HEK293 (cell line): ENCODE results near the gene PACSIN2.

ENCODE experiments used
- CTCF ChIP-seq: fragments of 450-650 bp; formaldehyde crosslinking; IDR thresholded peaks from 2 replicates; pipeline ENCODE4 v1.5.1; 2016; ENCODE audit warnings: missing biosample characterization, missing genetic modification characterization
- HOXA7 ChIP-seq: sonication (generic); formaldehyde crosslinking; IDR thresholded peaks from 2 replicates; pipeline ENCODE4 v1.8.1; 2022; ENCODE audit warnings: missing genetic modification reagents, borderline replicate concordance
- YY1 ChIP-seq: fragments of 450-650 bp; formaldehyde crosslinking; IDR thresholded peaks from 2 replicates; pipeline ENCODE4 v1.5.1; 2018; ENCODE audit warnings: missing biosample characterization, missing genetic modification characterization
- ZNF335 ChIP-seq: fragments of 450-650 bp; formaldehyde crosslinking; conservative IDR thresholded peaks from 2 replicates; pipeline ENCODE4 v1.5.1; 2016; ENCODE audit warnings: missing biosample characterization, missing genetic modification characterization
- ZNF362 ChIP-seq: fragments of 450-650 bp; formaldehyde crosslinking; IDR thresholded peaks from 2 replicates; pipeline ENCODE4 v1.5.1; 2016; ENCODE audit warnings: missing biosample characterization, missing genetic modification characterization
- ZNF37A ChIP-seq: fragments of 450-650 bp; IDR thresholded peaks from 2 replicates; pipeline ENCODE4 v1.5.1; 2018; ENCODE audit warnings: missing biosample characterization, missing genetic modification characterization
- ZNF426 ChIP-seq: fragments of 450-650 bp; formaldehyde crosslinking; IDR thresholded peaks from 2 replicates; pipeline ENCODE4 v1.5.1; 2017; ENCODE audit warnings: missing biosample characterization, missing genetic modification characterization, mild to moderate bottlenecking, inconsistent platforms, moderate library complexity
- ZNF558 ChIP-seq: fragments of 450-650 bp; formaldehyde crosslinking; IDR thresholded peaks from 2 replicates; pipeline ENCODE4 v1.5.1; 2016; ENCODE audit warnings: missing biosample characterization, missing genetic modification characterization
- ZSCAN30 ChIP-seq: fragments of 450-650 bp; IDR thresholded peaks from 2 replicates; pipeline ENCODE4 v1.5.1; 2018; ENCODE audit warnings: missing biosample characterization, mild to moderate bottlenecking, missing genetic modification characterization, moderate library complexity

GRCh38 chr22:42996646-42997365 lies 18.1 kb downstream of the PACSIN2 start:
- TF ChIP-seq ZNF335 (tag by site-specific recombination) (no peak), ZSCAN30 (tag by site-specific recombination) (no peak), CTCF (tag by site-specific recombination) (no peak), ZNF362 (tag by site-specific recombination) (no peak), ZNF37A (tag by site-specific recombination) (no peak), ZNF426 (tag by site-specific recombination) (no peak), YY1 (tag by site-specific recombination) (no peak), ZNF558 (tag by site-specific recombination) (no peak), HOXA7 (CRISPR knock-in tag) (no peak)
